Measurements from ENCODE around the gene UST.

- TF ChIP-seq SUZ12 (IDR thresholded peaks at IDR 0.05; ENCODE audit: extremely low read depth, insufficient read depth, insufficient read length) = no peak
- TF ChIP-seq YY1 (IDR thresholded peaks at IDR 0.05; ENCODE audit: insufficient read depth, insufficient read length) = no peak
Observed at GRCh38 chr6:149044528-149044927, 297.7 kb downstream of the UST start.

All from NT2/D1 (cell line).